ENCODE data around the gene ZMYM1.
"Not testable (repeated sequence)": the region's sequence is repeated elsewhere in the genome, so short reads cannot be mapped to it uniquely, and the experiment has no call there.

ZMYM1 gene

DNA sequence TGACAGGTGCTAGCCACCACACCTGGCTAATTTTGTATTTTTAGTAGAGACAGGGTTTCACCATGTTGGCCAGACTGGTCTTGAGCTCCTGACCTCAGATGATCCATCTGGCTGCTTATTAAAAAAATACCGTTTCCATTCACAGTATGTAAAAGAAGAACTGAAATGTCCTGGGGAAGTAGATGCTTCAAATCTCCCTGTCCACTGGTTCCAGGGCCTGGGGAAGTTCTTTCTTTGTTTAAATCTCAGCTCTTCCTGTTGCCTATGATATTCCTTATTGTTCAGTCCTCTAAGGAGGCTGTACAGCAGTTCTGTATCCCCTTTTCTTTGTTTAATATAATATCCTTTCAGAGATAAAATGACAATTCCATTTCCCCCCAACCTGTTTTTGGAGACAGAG lies 47.4 kb downstream of the ZMYM1 start:
- no peak for ATAC-seq
- TF ChIP-seq TCF4 (CRISPR knock-in tag; IDR thresholded peaks at IDR 0.05; ENCODE audit: borderline replicate concordance) = no peak
- TF ChIP-seq CSDC2 (CRISPR knock-in tag; IDR thresholded peaks at IDR 0.05) = no peak
- TF ChIP-seq, protein P1, sequence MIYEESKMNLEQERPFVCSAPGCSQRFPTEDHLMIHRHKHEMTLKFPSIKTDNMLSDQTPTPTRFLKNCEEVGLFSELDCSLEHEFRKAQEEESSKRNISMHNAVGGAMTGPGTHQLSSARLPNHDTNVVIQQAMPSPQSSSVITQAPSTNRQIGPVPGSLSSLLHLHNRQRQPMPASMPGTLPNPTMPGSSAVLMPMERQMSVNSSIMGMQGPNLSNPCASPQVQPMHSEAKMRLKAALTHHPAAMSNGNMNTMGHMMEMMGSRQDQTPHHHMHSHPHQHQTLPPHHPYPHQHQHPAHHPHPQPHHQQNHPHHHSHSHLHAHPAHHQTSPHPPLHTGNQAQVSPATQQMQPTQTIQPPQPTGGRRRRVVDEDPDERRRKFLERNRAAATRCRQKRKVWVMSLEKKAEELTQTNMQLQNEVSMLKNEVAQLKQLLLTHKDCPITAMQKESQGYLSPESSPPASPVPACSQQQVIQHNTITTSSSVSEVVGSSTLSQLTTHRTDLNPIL (CRISPR knock-in tag; IDR thresholded peaks at IDR 0.05; ENCODE audit: low read depth) = no peak
- no peak for TF ChIP-seq ESRRG (CRISPR knock-in tag; IDR thresholded peaks at IDR 0.05)
- TF ChIP-seq ISL1 (CRISPR knock-in tag; IDR thresholded peaks at IDR 0.05) = no peak
- no peak for TF ChIP-seq ZNF8 (CRISPR knock-in tag; IDR thresholded peaks at IDR 0.05)
- TF ChIP-seq, protein P2, sequence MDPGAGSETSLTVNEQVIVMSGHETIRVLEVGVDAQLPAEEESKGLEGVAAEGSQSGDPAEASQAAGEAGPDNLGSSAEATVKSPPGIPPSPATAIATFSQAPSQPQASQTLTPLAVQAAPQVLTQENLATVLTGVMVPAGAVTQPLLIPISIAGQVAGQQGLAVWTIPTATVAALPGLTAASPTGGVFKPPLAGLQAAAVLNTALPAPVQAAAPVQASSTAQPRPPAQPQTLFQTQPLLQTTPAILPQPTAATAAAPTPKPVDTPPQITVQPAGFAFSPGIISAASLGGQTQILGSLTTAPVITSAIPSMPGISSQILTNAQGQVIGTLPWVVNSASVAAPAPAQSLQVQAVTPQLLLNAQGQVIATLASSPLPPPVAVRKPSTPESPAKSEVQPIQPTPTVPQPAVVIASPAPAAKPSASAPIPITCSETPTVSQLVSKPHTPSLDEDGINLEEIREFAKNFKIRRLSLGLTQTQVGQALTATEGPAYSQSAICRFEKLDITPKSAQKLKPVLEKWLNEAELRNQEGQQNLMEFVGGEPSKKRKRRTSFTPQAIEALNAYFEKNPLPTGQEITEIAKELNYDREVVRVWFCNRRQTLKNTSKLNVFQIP (CRISPR knock-in tag; IDR thresholded peaks at IDR 0.05; ENCODE audit: borderline replicate concordance, low read depth) = no peak
- no peak for TF ChIP-seq RARB (CRISPR knock-in tag; IDR thresholded peaks at IDR 0.05)
- no peak for TF ChIP-seq BACH2 (CRISPR knock-in tag; IDR thresholded peaks at IDR 0.05; ENCODE audit: borderline replicate concordance)

DNA sequence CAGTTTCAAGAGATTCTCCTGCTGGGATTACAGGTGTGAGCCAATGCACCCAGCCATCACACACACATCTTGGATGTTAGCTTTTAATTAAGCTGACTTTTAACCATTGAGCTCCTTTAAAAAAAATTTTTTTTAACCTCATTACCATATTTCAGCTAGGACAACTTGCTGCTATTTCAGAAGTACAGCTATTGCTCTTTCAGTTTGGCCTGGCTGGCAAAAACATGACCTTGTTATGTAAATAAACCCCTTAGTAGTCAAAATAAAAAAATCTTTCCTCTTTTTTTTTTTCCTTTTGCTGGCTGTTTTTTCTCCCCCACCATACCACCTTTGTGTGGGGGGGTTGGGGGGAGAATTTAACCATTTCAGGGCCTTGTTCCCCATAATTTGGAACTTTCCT lies 49.9 kb downstream of the ZMYM1 start:
- TF ChIP-seq RARB (CRISPR knock-in tag; IDR thresholded peaks at IDR 0.05) (no peak), ZNF565 (CRISPR knock-in tag; conservative IDR thresholded peaks at IDR 0.05; ENCODE audit: low read depth) (no peak), TCF4 (CRISPR knock-in tag; IDR thresholded peaks at IDR 0.05; ENCODE audit: borderline replicate concordance) (no peak), OSR1 (CRISPR knock-in tag; IDR thresholded peaks at IDR 0.05) (no peak), BACH2 (CRISPR knock-in tag; IDR thresholded peaks at IDR 0.05; ENCODE audit: borderline replicate concordance) (no peak), ESRRG (CRISPR knock-in tag; IDR thresholded peaks at IDR 0.05) (no peak), PPARA (CRISPR knock-in tag; IDR thresholded peaks at IDR 0.05; ENCODE audit: borderline replicate concordance) (no peak), SNAI2 (CRISPR knock-in tag; IDR thresholded peaks at IDR 0.05) (no peak), ISL1 (CRISPR knock-in tag; IDR thresholded peaks at IDR 0.05) (no peak), ZNF8 (CRISPR knock-in tag; IDR thresholded peaks at IDR 0.05) (no peak), TOX (CRISPR knock-in tag; IDR thresholded peaks at IDR 0.05; ENCODE audit: borderline replicate concordance) (no peak)
- TF ChIP-seq, protein P1 (CRISPR knock-in tag; IDR thresholded peaks at IDR 0.05; ENCODE audit: low read depth) = no peak
- TF ChIP-seq, protein P2 (CRISPR knock-in tag; IDR thresholded peaks at IDR 0.05; ENCODE audit: borderline replicate concordance, low read depth) = no peak
- TF ChIP-seq, protein P3, sequence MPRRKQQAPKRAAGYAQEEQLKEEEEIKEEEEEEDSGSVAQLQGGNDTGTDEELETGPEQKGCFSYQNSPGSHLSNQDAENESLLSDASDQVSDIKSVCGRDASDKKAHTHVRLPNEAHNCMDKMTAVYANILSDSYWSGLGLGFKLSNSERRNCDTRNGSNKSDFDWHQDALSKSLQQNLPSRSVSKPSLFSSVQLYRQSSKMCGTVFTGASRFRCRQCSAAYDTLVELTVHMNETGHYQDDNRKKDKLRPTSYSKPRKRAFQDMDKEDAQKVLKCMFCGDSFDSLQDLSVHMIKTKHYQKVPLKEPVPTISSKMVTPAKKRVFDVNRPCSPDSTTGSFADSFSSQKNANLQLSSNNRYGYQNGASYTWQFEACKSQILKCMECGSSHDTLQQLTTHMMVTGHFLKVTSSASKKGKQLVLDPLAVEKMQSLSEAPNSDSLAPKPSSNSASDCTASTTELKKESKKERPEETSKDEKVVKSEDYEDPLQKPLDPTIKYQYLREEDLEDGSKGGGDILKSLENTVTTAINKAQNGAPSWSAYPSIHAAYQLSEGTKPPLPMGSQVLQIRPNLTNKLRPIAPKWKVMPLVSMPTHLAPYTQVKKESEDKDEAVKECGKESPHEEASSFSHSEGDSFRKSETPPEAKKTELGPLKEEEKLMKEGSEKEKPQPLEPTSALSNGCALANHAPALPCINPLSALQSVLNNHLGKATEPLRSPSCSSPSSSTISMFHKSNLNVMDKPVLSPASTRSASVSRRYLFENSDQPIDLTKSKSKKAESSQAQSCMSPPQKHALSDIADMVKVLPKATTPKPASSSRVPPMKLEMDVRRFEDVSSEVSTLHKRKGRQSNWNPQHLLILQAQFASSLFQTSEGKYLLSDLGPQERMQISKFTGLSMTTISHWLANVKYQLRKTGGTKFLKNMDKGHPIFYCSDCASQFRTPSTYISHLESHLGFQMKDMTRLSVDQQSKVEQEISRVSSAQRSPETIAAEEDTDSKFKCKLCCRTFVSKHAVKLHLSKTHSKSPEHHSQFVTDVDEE (CRISPR knock-in tag; IDR thresholded peaks at IDR 0.05) = no peak
- no peak for ATAC-seq

DNA sequence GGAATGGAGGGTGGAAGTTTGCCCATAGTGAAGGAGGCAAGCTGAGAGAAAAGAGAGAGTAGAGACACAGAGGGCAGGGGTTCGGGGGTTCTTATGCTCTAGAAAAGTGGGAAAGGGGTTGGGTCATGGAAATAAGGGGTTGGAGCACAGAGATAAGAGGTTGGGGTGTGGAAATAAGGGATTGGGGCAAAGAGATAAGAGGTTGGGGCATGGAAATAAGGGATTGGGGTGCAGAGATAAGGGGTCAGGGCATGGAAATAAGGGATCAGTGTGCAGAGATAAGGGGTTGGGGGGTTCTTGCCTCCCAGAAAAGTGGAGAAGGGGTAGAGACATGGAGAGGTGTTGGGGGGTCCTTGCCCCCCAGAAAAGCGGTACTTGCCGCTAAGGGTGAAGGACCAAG lies 57.6 kb downstream of the ZMYM1 start:
- no peak for ATAC-seq
- no peak for TF ChIP-seq ESRRG (CRISPR knock-in tag; IDR thresholded peaks at IDR 0.05)
- TF ChIP-seq, protein P2 (CRISPR knock-in tag; IDR thresholded peaks at IDR 0.05; ENCODE audit: borderline replicate concordance, low read depth) = no peak
- TF ChIP-seq GLIS3 (CRISPR knock-in tag; IDR thresholded peaks at IDR 0.05) = no peak
- no peak for TF ChIP-seq PPARA (CRISPR knock-in tag; IDR thresholded peaks at IDR 0.05; ENCODE audit: borderline replicate concordance)

DNA sequence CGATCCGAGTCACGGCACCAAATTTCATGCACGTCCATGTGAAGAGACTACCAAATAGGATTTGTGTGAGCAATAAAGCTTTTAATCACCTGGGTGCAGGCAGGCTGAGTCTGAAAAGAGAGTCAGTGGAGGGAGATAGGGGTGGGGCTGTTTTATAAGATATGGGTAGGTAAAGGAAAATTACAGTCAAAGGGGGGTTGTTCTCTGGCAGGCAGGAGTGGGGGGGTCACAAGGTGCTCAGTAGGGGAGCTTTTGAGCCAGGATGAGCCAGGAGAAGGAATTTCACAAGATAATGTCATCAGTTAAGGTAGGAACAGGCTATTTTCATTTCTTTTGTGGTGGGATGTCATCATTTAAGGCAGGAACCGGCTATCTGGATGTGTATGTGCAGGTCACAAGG lies 58.4 kb downstream of the ZMYM1 start:
- not testable (repeated sequence) for ATAC-seq

DNA sequence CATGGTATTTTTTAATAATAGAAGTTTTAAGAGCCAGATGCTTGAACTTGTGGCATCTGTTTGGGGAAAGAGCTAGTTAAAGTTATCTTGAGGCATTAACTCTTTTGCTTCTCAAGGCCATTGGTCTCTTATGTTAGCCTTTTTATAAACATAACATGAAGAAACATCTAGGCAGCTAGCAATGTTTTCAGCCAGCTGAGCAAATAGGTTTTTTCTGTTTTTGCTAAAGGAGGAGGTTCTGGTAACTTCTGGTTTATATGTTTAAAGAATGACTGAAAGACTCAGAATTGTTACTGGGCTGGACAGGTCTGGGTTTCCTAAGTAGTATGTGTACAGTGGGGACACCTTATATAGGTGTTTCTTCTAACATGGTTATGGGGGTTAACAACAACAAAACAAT lies 63.1 kb downstream of the ZMYM1 start:
- not testable (repeated sequence) for ATAC-seq

DNA sequence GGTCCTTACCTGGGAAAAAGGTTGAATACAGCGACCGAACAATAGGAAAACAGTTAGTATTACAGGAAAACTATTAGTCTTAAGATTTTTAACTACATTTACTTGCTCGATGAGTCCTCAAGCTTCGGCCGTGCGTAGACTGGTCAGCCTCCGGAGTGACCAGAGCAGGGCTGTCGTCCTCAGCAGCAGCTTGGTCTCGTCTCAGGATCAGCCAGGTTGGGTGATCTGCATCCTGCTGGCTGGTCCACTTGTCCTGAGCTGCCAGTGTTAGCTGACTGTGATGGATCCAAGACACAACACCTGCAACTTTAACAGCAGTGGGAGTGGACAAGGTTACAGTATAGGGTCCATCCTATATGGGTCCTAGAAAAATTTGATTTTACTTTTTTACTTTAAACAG lies 63.5 kb downstream of the ZMYM1 start:
- not testable (repeated sequence) for ATAC-seq
